GM12873 (cell line): ENCODE measurements around the gene TIGD3.

Experiments
- TF ChIP-seq, protein P1 (sequence below): IDR thresholded peaks from 2 replicates; pipeline ENCODE4 v1.5.1; 2012; ENCODE audit warnings: low read depth, mild to moderate bottlenecking, moderate library complexity, low read length, control low read depth; ENCODE audit not compliant: insufficient read depth; ENCODE audit errors: missing control alignments

TIGD3 gene

DNA sequence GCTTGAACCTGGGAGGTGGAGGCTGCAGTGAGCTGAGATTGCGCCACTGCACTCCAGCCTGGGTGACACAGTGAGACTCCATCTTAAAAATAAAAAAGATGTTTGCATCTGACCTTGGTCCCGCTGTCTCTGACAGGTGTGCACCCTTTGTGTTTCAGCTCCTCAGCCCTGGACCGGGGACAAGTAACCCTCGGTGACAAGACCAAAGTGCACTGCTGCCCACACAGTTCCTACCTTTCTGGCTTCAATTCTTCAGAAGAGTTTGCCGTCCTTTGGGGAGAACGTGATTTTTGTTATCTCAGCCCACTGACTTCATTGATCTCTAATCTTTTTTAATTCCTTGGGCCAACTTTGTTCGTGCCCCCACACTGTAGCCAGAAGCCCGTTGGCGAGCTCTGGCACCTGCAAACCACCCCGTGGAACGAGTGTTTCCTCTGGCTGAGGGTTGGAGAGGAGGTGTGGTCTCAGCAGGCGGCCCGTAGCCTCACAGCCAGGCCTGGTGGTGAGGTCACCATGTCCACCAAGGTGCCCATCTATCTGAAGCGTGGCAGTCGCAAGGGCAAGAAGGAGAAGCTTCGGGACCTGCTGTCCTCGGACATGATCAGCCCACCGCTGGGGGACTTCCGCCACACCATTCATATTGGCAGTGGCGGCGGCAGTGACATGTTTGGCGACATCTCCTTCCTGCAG lies 34.0 kb upstream of the TIGD3 start:
- TF ChIP-seq, protein P1, sequence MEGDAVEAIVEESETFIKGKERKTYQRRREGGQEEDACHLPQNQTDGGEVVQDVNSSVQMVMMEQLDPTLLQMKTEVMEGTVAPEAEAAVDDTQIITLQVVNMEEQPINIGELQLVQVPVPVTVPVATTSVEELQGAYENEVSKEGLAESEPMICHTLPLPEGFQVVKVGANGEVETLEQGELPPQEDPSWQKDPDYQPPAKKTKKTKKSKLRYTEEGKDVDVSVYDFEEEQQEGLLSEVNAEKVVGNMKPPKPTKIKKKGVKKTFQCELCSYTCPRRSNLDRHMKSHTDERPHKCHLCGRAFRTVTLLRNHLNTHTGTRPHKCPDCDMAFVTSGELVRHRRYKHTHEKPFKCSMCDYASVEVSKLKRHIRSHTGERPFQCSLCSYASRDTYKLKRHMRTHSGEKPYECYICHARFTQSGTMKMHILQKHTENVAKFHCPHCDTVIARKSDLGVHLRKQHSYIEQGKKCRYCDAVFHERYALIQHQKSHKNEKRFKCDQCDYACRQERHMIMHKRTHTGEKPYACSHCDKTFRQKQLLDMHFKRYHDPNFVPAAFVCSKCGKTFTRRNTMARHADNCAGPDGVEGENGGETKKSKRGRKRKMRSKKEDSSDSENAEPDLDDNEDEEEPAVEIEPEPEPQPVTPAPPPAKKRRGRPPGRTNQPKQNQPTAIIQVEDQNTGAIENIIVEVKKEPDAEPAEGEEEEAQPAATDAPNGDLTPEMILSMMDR: no peak

DNA sequence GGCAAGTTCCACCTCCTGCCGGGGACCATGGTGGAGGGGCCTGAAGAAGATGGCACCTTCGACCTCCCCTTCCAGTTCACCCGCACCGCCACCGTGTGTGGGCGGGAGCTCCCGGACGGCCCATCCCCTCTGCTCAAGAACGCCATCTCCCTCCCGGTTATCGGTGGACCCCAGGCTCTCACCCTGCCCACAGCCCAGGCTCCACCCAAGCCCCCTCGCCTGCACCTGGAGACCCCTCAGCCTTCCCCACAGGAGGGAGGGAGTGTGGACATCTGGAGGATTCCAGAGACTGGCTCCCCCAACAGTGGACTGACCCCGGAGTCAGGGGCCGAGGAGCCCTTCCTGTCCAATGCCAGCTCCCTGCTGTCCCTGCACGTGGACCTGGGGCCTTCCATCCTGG lies 33.5 kb upstream of the TIGD3 start:
- TF ChIP-seq, protein P1: no peak

DNA sequence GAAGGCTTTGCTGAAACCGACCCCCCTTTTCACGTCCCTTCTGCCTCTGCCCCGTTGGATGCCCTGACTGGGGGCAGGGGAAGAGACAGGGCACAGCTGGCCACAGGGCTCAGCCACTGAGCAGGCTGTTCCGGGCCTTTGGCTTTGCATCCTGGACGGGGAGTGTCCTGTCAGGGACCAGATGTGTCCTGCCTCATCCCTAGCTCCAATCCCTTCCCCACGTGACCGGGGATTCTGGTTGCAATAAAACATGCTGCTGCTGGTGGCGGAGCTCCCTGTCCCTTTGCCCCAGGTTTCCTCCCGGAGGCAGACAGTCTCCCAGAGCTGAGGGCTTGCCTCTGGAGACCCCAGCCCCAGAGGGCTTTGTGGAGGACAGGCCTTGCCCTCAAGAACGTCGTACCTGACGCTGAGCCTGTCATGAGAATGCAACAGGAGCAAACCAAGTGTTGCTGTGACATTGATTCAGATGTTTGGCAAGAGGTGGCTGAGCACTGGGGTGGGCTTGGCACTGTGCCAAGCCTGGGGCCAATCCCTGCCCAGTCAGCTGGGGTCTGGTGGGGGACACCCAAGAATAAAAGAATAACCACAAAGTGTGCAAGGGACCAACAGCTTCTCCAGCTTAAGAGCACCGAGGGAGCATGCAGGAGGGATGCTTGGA lies 32.6 kb upstream of the TIGD3 start:
- TF ChIP-seq, protein P1: no peak

DNA sequence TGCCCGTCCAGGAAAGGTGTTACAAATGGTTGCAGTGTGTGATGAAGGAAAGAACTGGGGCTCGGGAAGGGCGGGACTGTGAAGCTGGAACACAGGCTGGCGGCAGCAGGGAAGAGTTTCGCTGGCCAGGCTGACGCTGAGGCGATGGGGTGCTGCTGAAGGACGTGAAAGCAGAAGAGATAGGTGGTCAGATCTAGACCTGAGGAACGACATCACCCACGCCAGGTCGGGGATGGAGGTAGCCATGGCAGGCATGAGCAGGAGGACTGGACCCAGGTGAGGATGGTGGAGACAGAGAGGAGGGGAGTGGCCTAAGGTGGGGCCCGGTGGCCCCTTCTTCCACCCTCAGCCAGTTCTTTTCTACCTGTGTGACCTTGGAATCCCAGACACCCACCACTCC lies 30.7 kb upstream of the TIGD3 start:
- TF ChIP-seq, protein P1: no peak

DNA sequence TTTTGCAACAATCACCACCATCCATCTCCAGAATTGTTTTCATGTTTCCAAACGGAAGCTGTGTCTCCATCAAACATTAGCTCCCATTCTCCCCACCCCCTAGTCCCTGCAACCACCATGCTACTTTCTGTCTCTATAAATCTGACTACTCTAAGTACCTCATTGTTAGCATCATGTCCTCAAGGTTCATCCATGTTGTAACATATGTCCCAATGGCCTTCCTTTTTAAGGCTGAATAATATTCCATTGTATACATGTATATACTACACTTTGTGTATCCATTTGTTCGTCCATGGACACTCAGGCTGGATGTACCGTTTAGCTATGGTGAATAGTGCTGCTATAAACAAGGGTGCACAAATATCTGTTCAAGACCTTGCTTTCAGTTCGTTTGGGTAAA lies 29.1 kb upstream of the TIGD3 start:
- TF ChIP-seq, protein P1: no peak

DNA sequence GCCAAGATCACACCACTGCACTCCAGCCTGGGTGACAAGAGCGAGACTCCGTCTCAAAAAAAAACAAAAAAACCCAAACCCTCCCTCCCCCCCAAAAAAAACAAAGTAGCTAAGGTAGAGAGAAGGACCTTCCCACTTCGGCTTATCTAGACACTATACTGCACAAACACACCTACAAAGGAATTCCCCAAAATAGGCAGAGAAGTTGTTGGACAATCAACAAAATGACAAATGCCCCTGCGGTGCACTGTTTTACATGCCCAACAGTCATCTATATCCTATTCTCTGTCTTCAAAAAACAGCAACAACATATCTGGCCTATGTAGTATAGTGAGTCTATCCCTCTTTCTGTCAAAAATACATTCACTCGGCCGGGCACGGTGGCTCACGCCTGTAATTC lies 27.5 kb upstream of the TIGD3 start:
- TF ChIP-seq, protein P1: no peak

DNA sequence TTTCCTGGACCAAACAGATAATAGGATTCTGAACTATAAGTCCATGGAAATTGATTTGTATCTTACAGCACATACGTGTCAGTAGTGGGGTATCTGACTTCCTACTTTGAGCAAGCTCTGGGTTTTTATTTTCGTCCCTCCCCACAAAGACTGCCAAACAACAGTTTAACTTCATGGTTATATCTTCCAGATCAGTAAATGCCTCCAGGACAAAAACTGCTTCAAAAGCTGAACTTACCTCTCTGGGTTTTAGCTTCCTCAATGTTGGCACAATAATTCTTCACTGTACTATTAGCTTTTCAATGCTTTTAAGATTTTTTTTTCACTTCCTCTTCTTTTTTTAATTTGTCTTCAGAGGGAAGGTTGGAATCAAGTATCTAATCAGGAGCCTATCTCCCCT lies 25.1 kb upstream of the TIGD3 start:
- TF ChIP-seq, protein P1: no peak
